Stimulated activated CD8-positive, alpha-beta memory T cell treated with anti-CD3 and anti-CD28 coated beads, Interleukin-12 subunit alpha, Interleukin-12 subunit beta, amount 100 ng/mL, for 1 hour (primary cell): Measurements from ENCODE around the gene CLPX.
"Not testable (repeated sequence)": the region's sequence is repeated elsewhere in the genome, so short reads cannot be mapped to it uniquely, and the experiment has no call there.

Experiments used
- DNase-seq: peaks from one replicate; pipeline ENCODE4 v3.0.0-alpha.2; 2020; ENCODE audit warnings: low read depth

CLPX gene

GRCh38 chr15:65184868-65185717, at the start of gene CLPX:
Gene CLPX, minus strand, starts transcription at chr15:65185342. Its CDS starts 189 bp downstream, at chr15:65185153.
- DNase-seq, result peak; percentile 80

- no peak for DNase-seq
Observed at GRCh38 chr15:65233696-65234095, 48.6 kb upstream of the CLPX start.

GRCh38 chr15:65232520-65232919, 47.4 kb upstream of the CLPX start:
- DNase-seq, result no peak

GRCh38 chr15:65231306-65231705, 46.2 kb upstream of the CLPX start:
- no peak for DNase-seq

- not testable (repeated sequence) for DNase-seq
Observed at GRCh38 chr15:65226901-65227300, 41.8 kb upstream of the CLPX start.

GRCh38 chr15:65226221-65226620, 41.1 kb upstream of the CLPX start:
- no peak for DNase-seq

- no peak for DNase-seq
Observed at GRCh38 chr15:65223996-65224395, 38.9 kb upstream of the CLPX start.

- DNase-seq, result no peak
Observed at GRCh38 chr15:65222891-65223290, 37.7 kb upstream of the CLPX start.

GRCh38 chr15:65221697-65222096, 36.6 kb upstream of the CLPX start:
- DNase-seq, result no peak

- DNase-seq, result no peak
Observed at GRCh38 chr15:65219137-65219536, 34.0 kb upstream of the CLPX start.

GRCh38 chr15:65217526-65218482, 32.7 kb upstream of the CLPX start:
- no peak for DNase-seq

- DNase-seq, result no peak
Observed at GRCh38 chr15:65215496-65215895, 30.4 kb upstream of the CLPX start.

- no peak for DNase-seq
Observed at GRCh38 chr15:65214010-65214409, 28.9 kb upstream of the CLPX start.

- no peak for DNase-seq
Observed at GRCh38 chr15:65213241-65213640, 28.1 kb upstream of the CLPX start.

GRCh38 chr15:65212097-65212496, 27.0 kb upstream of the CLPX start:
- DNase-seq, result peak; percentile 6

GRCh38 chr15:65211482-65211982, 26.4 kb upstream of the CLPX start:
- no peak for DNase-seq

GRCh38 chr15:65210770-65211481, 25.8 kb upstream of the CLPX start, which contains the start of gene CILP:
Gene CILP, minus strand, starts transcription at chr15:65211473. Its CDS starts 1,718 bp downstream, at chr15:65209755.
- no peak for DNase-seq

- no peak for DNase-seq
Observed at GRCh38 chr15:65209701-65210643, 24.8 kb upstream of the CLPX start.

- no peak for DNase-seq
Observed at GRCh38 chr15:65208647-65209046, 23.5 kb upstream of the CLPX start.

GRCh38 chr15:65207280-65207840, 22.2 kb upstream of the CLPX start:
- DNase-seq, result no peak
